SK-N-SH (cell line): ENCODE data around the gene SLC6A3.

Experiments
- CTCF ChIP-seq: fragments of 200-600 bp; sonication (generic); IDR thresholded peaks from 2 replicates; pipeline ENCODE4 v1.6.1; 2017; ENCODE audit warnings: antibody characterized with exemption, mild to moderate bottlenecking, moderate library complexity
- FOSL2 ChIP-seq: IDR thresholded peaks from 2 replicates; pipeline ENCODE4 v1.4.0; 2012; ENCODE audit warnings: low read depth, mild to moderate bottlenecking, moderate library complexity, borderline replicate concordance
- FOXJ3 ChIP-seq: sonication (generic); formaldehyde crosslinking; IDR thresholded peaks from 2 replicates; pipeline ENCODE4 v1.5.1; 2020; ENCODE audit warnings: mild to moderate bottlenecking, missing genetic modification reagents
- FOXM1 ChIP-seq: IDR thresholded peaks from 2 replicates; pipeline ENCODE4 v1.4.0; 2012; ENCODE audit warnings: low read depth, mild to moderate bottlenecking
- GATA2 ChIP-seq: sonication (generic); formaldehyde crosslinking; IDR thresholded peaks from 2 replicates; pipeline ENCODE4 v1.5.0; 2020; ENCODE audit warnings: mild to moderate bottlenecking, missing genetic modification reagents
- JUND ChIP-seq: IDR thresholded peaks from 2 replicates; pipeline ENCODE4 v1.4.0; 2012
- MAX ChIP-seq: IDR thresholded peaks from 2 replicates; pipeline ENCODE4 v1.4.0; 2012; ENCODE audit warnings: low read depth
- PBX3 ChIP-seq: IDR thresholded peaks from 2 replicates; pipeline ENCODE4; 2012
- TAF1 ChIP-seq: IDR thresholded peaks from 2 replicates; pipeline ENCODE4 v1.6.1; 2012; ENCODE audit warnings: low read depth, mild to moderate bottlenecking, low read length, moderate library complexity, borderline replicate concordance
- YY1 ChIP-seq: IDR thresholded peaks from 2 replicates; pipeline ENCODE4 v1.4.0; 2012; ENCODE audit warnings: low read depth, mild to moderate bottlenecking

GRCh38 chr5:1392261-1392660 is 53.0 kb downstream of the SLC6A3 start:
- TF ChIP-seq CTCF (no peak), FOSL2 (no peak), TAF1 (no peak), FOXJ3 (CRISPR knock-in tag) (no peak), YY1 (no peak), JUND (no peak), GATA2 (CRISPR knock-in tag) (no peak), MAX (no peak), PBX3 (no peak), FOXM1 (no peak)
